ENCODE data around the gene SNAPC3. TPM values are rescaled to one million over a fixed set of nuclear protein-coding genes. Genes with fewer than 3 reads are reported as not detected.

SNAPC3 gene
- total RNA-seq, 2 donors from 2014 or later = 24.2 to 61.9 TPM

DNA sequence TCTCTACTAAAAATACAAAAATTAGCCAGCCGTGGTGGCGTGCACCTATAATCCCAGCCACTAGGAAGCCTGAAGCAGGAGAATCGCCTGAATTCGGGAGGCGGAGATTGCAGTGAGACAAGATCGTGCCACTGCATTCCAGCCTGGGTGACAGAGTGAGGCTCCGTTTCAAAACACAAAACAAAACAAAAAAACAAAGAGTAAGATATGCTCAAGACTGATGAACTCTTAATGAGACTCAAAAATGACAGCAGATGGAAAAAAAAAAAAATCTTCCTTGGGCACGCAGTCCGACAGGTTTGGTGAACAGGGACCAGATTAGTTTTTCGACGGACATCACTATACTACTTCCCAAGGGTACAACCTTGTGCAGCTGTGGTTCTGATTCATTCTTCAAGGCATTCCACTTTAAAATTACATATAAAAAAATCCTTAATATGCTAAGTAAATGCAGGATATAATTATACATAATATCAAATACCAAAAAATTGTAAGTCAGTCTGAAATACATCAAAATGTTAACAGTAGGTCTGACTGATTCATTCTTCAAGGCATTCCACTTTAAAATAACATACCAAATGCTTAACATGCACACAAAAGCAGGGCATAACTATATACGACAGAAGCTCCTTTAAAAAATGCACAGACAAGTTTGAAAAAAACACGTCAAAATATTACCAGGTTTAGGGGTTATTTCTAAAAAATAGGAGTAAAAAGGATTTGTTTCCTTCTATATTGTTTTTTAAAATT lies 75.7 kb downstream of the SNAPC3 start:
- Histone ChIP-seq H3K9me3 (no peaks in the 10 kb centered on the region), H3K4me1 (replicated peaks) (no peaks in the 10 kb centered on the region), H3K27me3 (replicated peaks; ENCODE audit: insufficient read depth) (no peaks in the 10 kb centered on the region), H3K36me3 (no peaks in the 10 kb centered on the region), H3K27ac (no peak overlapping the region), H3K4me3 (no peak overlapping the region)
- no peak for TF ChIP-seq POLR2A (IDR thresholded peaks at IDR 0.05)
- TF ChIP-seq POLR2AphosphoS5 (IDR thresholded peaks at IDR 0.05) = no peak
- TF ChIP-seq, protein P1, sequence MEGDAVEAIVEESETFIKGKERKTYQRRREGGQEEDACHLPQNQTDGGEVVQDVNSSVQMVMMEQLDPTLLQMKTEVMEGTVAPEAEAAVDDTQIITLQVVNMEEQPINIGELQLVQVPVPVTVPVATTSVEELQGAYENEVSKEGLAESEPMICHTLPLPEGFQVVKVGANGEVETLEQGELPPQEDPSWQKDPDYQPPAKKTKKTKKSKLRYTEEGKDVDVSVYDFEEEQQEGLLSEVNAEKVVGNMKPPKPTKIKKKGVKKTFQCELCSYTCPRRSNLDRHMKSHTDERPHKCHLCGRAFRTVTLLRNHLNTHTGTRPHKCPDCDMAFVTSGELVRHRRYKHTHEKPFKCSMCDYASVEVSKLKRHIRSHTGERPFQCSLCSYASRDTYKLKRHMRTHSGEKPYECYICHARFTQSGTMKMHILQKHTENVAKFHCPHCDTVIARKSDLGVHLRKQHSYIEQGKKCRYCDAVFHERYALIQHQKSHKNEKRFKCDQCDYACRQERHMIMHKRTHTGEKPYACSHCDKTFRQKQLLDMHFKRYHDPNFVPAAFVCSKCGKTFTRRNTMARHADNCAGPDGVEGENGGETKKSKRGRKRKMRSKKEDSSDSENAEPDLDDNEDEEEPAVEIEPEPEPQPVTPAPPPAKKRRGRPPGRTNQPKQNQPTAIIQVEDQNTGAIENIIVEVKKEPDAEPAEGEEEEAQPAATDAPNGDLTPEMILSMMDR (IDR thresholded peaks at IDR 0.05) = no peak
- DNase-seq (ENCODE audit: low spot score) = no peak
- intact Hi-C loops (cut with DNase I) = no loop called here
- 96% methylated on average over 13 of the region's 13 CpGs for WGBS

DNA sequence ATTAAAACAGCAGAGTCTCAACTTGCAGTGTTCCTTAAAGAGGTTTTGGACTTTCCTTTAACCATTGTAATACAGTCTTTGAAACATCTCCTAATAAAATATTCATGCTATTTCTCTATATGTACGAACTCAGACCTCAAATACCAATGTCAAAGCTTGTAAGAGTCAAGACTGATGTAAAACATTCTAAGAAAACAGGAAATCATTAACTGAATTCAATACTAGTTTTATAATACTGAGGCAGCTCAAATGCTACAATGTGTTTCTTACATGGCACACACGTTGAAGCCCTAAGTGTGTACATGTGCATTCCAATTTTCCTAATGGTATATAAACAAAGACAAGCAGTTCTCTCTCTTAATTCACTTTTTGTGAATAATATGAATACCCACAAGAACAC lies 76.5 kb downstream of the SNAPC3 start:
- Histone ChIP-seq H3K36me3 (no peaks in the 10 kb centered on the region), H3K4me3 (no peak overlapping the region), H3K9me3 (no peaks in the 10 kb centered on the region), H3K27ac (no peak overlapping the region), H3K27me3 (replicated peaks; ENCODE audit: insufficient read depth) (no peaks in the 10 kb centered on the region), H3K4me1 (replicated peaks) (no peaks in the 10 kb centered on the region)
- DNase-seq (ENCODE audit: low spot score) = no peak
- TF ChIP-seq, protein P1 (IDR thresholded peaks at IDR 0.05) = no peak
- TF ChIP-seq POLR2A (IDR thresholded peaks at IDR 0.05) (no peak), POLR2AphosphoS5 (IDR thresholded peaks at IDR 0.05) (no peak)
- 62% methylated on average over 2 of the region's 2 CpGs for WGBS
- intact Hi-C loops (cut with DNase I) = no loop called here

GRCh38 chr9:15501179-15501578 lies 78.5 kb downstream of the SNAPC3 start:
- no peaks in the 10 kb centered on the region for H3K27me3 ChIP-seq (replicated peaks; ENCODE audit: insufficient read depth)
- intact Hi-C loops (cut with DNase I) = no loop called here
- TF ChIP-seq POLR2AphosphoS5 (IDR thresholded peaks at IDR 0.05) = no peak
- TF ChIP-seq, protein P1 (IDR thresholded peaks at IDR 0.05) = no peak
- no peak for TF ChIP-seq POLR2A (IDR thresholded peaks at IDR 0.05)
- no peak overlapping the region for H3K27ac ChIP-seq
- DNase-seq (ENCODE audit: low spot score) = no peak
- no peaks in the 10 kb centered on the region for H3K36me3 ChIP-seq
- WGBS = 44% methylated on average over 6 of the region's 6 CpGs
- H3K9me3 ChIP-seq = no peaks in the 10 kb centered on the region
- H3K4me3 ChIP-seq = no peak overlapping the region
- no peaks in the 10 kb centered on the region for H3K4me1 ChIP-seq (replicated peaks)

DNA sequence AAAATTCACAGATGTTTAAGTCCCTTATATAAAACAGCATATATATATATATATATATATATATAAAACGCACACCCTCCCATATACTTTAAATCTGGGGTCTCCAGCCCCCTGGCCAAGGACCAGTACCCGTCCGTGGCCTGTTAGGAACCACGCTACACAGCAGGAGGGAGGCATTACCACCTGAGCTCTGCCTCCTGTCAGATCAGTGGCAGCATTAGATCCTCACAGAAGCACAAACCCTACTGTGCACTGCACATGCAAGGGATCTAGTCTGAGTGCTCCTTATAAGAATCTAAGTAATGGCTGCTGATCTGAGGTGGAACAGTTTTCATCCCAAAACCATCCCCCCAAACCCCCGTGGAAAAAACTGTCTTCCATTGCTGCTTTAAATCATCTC lies 79.1 kb downstream of the SNAPC3 start:
- Histone ChIP-seq H3K4me3 (no peak overlapping the region), H3K9me3 (no peaks in the 10 kb centered on the region), H3K4me1 (replicated peaks) (no peaks in the 10 kb centered on the region), H3K27ac (no peak overlapping the region), H3K27me3 (replicated peaks; ENCODE audit: insufficient read depth) (no peaks in the 10 kb centered on the region), H3K36me3 (no peaks in the 10 kb centered on the region)
- intact Hi-C loops (cut with DNase I) = no loop called here
- DNase-seq (ENCODE audit: low spot score) = no peak
- no peak for TF ChIP-seq POLR2A (IDR thresholded peaks at IDR 0.05)
- no peak for TF ChIP-seq POLR2AphosphoS5 (IDR thresholded peaks at IDR 0.05)
- TF ChIP-seq, protein P1 (IDR thresholded peaks at IDR 0.05) = no peak
- 91% methylated on average over 5 of the region's 5 CpGs for WGBS

GRCh38 chr9:15505921-15506320 lies 83.2 kb downstream of the SNAPC3 start:
- TF ChIP-seq POLR2A (IDR thresholded peaks at IDR 0.05) = no peak
- TF ChIP-seq, protein P1 (IDR thresholded peaks at IDR 0.05) = no peak
- no peak for TF ChIP-seq POLR2AphosphoS5 (IDR thresholded peaks at IDR 0.05)
- H3K27ac ChIP-seq = no peak overlapping the region
- intact Hi-C loops (cut with DNase I) = no loop called here
- H3K9me3 ChIP-seq = no peaks in the 10 kb centered on the region
- H3K36me3 ChIP-seq = no peaks in the 10 kb centered on the region
- no peak overlapping the region for H3K4me3 ChIP-seq
- 93% methylated on average over 3 of the region's 3 CpGs for WGBS
- no peaks in the 10 kb centered on the region for H3K27me3 ChIP-seq (replicated peaks; ENCODE audit: insufficient read depth)
- H3K4me1 ChIP-seq (replicated peaks) = no peaks in the 10 kb centered on the region
- DNase-seq (ENCODE audit: low spot score) = no peak
